NK-92 treated with Interleukin-12 subunit alpha and Interleukin-12 subunit beta, amount 100 ng/mL, for 24 hours (cell line): ENCODE measurements around the gene CAMKMT.

Experiments used
- DNase-seq: peaks from one replicate; lab custom pipeline; 2025; lab: John Stamatoyannopoulos, UW

Gene CAMKMT

DNA sequence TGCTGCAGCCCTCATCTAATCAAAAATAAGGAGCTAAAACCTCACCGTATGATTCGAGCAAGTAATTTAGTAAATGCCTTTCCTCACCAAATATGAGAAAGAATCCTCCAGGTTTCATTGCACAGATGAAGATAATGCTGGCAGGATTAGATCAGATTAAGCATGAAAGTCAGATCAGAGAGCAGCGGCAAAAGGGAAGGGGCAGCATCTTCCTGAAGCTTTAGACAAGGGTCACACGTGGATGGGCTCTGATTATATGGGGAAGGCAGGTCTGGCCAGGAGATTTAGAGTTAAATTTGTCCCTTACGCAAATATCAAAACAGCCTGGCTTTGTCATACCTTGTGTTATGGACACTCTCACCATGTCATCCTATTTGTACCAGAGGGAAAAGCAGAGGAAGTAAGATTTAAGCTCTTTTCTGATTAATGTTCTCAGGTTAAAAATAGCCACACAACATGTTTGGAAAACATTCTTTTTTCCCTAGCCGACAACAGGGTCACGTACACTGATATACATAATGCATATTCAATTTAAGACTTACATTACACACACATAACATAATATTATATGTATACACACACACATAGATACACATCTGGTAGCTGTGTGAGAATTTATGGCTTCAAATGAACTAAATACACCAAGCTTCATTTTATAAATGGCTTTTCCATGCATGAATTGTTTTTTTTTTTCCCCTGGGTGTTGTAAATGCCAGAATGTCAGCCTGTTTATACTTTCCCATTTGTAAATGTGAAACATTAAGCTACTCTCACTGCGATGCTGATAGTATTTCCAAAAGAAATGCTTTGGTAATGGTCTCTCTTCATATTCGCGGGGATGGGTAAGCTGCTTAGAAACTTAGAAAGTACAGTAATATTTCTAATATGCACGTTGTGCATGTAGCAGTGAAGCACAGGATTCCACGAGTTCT is 383.5 kb downstream of the CAMKMT start:
- DNase-seq, result no peak

DNA sequence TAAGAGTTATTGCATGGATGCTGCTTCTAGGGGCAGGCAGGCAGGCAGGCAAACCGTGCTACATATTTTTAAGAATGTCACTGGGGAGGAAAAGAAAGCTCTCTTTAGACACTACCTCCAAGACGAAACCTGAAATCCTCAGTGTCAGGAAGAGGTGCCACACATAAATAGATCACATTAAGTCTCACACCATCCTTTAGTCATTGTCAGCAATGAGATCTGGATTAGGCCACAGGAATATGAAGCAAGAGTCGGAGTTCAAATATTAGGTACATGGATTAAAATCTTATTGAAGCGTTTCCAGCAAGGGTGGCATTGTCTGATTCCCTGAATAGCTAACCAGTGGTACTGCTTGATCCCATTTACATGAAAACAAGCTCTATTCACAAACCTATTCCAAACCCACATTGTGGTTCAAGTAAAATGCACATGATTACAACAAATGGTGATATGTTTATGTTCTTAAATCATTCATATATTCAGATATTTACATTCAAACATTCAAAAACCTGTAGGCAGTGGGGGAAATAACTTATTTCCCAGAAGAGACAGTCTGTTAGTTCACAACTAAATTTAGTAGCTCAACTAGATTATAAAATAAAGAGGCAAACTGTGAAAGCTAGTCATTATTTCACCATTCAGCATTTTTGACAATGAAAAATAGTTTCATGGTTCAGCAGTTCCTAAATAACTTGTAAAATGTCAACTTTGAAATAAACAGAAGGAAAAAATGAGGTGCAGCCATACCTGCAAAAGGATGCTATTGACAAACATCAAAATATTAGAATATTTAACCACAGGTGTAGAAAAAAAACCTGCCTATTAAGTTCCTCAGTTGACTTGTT is 384.4 kb downstream of the CAMKMT start:
- no peak for DNase-seq

DNA sequence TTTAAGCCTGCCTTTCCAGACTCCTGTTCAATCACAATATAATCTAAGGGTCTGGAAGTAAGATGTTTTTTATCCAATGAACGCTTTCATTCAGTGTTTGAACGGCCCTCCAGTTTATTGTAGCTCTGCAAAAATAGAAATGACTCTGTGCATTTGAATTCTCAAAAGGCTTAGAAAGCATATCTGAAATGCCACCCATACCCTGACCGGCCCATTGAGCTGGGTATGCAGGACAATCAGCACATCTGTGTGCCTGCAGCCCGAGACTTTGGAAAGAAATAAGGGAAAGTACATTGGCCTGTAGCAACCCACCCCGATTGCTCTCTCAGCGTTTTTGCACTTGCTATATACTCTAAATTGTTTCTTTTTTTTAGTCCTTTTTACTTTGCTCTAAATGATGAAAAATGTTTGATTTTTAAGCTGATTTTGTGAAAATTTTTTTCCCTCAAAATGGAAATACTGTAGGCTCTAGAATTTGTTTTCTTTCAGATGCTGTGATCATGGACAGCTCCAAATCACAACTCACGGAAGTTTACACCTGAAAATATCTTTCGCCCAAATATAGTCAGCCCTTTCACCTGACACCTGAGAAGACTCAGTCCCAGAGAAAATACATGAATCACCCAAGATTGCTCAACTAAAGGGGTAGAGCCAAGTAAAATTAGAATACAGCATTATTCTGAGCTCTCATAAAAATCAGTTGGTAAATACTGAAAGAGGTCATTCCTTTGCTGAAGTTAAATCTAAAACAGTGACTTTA is 385.3 kb downstream of the CAMKMT start:
- DNase-seq, result no peak

DNA sequence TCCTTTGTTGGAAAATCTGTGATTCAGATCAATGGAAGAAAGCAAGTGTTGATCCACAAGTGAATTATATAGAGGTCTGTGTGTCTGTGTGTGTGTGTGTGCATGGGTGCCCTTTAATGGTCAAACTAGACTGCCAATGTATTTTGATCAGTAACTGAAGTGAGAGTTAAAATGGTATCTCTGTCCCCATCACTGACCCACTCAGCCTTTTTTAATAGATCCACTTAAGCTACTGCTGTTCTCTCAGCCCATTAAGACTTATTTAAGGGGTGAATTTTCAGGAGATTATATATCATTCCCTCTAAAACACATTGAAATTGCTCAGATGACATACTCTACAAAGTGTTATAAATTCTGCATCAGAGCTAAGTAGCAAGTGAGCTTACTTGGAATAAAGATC is 386.0 kb downstream of the CAMKMT start:
- no peak for DNase-seq

DNA sequence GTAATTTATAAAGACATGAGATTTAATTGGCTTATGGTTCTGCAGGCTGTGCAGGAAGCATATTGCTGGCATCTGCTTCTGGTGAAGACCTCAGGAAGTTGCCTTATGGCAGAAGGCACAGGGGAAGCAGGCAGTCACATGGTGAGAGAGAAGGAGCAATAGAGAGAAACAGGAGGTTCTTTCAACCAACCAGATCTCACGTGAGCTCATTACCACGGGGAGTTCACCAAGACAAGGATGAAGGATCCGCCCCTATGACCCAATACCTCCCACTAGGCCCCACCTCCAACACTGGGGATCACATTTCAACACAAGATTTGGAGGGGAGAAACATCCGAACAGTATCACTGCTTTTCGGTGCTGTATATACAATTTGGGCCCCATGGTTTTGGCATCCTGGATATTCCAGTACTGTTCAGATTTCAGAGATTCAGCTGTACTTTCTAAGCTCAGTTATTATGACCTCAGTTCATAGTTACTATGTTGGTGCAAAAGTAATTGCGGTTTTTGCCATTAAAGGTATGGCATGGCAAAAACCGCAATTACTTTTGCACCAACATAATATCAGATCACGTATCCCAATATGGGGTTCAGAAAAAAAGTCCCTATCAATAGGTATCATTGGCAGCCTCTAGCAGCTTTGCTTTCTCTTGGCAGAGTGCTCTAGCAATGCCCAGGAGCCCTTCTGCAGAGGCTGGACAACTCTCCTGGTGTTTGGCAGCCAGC is 390.2 kb downstream of the CAMKMT start:
- DNase-seq, result no peak

DNA sequence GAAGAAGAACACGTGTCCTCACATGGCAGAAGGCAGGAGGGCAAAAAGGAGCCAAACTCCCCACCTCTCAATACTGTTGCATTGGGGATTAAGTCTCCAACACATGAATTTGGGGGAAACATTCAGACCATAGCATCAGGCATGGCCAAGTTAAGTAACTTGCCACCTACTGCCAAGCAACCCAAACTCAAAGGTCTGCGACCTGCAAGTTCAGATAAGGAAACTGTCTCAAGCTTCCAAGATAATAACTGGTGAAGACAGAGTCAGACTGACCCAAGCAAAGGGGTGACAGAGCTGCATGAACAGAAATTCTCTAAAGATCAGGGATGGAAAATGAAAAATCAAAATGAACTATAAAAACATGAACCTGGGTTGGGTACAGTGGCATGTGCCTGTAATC is 391.0 kb downstream of the CAMKMT start:
- DNase-seq, result no peak

DNA sequence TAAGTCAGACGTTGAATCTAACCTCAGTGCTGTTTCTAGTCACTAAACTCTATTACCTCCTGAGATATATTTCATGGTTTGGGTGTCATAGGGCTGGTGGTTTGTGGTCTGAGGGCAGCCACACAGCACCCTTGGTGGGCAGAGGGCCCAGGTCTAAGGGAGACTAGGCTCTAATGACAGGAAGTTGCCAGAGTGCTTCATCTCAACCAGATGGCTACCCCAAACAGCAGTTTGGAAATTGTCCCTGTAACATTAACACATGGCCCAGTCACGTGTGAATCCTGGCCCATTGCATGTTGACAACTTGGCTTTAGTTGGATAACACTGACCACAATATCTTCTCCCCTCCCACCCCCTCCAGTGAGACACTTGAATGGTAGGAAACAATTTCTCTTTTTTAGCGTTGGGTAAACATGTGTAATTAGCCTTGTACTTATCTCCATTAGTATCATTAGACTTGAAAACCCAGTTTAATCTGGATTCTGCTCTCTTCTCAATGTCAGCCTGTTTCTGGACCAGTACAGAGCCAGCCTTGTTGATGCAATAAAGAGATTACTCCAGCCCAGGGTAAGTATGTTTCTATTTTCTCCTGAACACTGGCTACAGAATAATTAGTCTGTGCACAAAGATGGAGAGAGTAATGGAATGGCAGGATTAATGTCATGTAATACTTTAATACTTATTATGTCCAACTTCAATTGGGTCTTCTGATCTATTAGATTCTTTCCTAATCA is 392.0 kb downstream of the CAMKMT start:
- peak; percentile 61 for DNase-seq

DNA sequence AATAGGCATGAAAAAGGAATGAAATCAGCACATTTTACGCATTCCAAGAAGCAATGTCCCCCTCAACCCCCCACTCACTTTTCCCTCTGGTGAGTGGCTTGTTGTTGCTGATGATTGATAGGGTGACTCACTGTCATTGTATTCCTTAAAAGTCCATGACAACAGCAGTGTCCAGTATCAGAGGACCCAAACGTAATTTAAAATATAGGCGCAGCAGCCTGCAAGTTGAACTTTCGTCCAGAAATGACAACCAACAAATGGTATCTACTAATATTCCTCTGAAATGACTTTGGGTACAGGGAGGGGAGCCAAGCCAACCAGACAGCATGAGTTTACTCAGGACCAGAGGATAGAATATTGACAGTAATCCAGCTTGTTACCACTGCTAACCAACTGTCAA is 396.8 kb downstream of the CAMKMT start:
- DNase-seq, result no peak

DNA sequence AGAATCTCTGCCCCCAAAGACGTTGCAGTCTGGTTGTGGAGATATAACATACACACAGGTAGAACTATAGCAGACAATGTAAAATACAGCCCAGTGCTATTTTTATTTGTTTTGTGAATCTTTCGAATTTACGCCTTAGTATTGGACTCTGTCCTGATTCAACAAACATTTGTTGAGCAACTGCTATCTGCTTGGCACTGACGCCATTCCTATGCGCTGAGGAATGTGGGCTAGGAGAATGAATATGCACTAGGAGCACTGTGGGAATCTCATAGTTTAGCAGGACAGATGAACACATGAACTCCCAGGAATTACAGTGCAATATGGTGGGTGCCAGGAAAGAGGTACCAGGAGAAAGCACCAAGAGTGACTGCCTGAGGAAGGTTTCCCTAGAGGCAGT is 398.1 kb downstream of the CAMKMT start:
- no peak for DNase-seq

DNA sequence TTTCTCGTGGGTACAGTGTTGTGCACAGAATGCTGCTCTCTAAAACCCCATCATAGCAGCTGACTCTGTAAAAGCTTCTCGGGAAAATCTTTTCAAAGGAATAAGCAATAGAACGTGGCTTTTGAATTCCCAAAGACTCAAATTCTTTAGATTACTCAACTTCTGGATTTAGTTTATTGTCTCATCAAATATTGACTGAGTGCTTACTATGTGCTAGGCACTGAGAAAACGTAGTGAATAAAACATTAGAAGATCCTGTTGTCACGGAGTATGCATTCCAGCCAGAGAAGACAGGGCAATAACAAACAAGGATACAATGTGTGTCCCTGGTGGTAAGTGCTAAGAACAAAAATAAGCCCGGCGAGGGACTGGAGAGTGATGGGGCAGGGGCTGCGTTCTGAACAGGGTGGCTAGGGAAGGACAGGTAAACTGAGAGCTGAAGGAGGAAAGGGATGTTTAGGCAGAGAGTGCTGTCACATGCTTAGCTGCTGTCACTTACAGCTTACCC is 401.6 kb downstream of the CAMKMT start:
- no peak for DNase-seq

DNA sequence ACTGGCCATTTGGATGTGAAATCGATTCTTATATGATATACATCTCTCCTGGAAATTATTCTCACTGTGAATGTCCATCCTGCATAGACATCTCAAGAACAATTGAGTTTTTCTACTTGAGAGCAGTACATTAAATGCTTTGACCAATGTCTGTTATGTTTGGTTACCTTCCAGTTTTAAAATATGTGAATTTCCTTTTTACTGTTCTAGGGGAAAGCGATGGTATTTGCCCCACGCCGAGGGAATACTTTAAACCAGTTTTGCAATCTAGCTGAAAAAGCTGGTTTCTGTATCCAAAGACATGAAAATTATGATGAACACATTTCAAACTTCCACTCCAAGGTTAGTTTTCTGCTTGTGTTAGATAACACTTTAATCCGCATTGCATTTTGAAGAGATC is 404.5 kb downstream of the CAMKMT start:
- no peak for DNase-seq

DNA sequence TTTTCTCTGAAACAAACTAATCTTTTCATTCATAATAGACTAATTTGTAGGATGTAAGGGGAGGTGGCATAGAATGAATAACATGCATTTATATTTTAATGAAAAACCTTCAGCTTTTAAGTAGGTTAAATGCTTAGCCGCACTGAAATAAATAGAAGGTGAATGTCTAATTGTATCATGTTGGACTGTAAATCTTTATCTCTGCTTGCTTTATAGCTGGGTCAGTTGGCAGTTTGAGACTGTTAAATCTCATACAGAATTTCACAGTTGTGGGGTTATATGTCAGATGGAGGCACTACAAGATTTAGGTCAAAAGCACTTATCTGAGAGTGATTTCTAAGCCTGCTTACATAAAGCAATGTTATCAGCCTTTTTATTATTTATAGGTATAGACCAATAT is 405.0 kb downstream of the CAMKMT start:
- no peak for DNase-seq

DNA sequence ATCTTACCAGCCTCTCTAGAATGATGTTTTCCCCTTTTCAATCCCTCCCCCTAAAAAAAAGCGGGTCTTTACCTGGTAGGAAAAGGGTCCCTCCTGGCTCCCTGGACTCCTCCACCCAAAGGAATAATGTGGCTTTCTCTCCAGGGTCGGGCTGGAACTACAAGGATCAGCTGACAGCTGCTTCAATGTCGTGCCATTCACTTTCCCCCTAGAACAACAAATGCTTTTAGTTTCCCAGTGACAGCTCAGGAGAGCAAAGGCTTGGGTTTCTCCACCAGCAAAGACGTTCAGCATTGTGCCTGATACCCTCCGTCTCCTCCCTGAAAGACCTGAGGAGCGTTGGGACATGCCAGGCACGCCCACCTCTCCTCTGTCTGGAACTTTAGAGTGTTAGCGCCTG is 405.9 kb downstream of the CAMKMT start:
- DNase-seq, result no peak

DNA sequence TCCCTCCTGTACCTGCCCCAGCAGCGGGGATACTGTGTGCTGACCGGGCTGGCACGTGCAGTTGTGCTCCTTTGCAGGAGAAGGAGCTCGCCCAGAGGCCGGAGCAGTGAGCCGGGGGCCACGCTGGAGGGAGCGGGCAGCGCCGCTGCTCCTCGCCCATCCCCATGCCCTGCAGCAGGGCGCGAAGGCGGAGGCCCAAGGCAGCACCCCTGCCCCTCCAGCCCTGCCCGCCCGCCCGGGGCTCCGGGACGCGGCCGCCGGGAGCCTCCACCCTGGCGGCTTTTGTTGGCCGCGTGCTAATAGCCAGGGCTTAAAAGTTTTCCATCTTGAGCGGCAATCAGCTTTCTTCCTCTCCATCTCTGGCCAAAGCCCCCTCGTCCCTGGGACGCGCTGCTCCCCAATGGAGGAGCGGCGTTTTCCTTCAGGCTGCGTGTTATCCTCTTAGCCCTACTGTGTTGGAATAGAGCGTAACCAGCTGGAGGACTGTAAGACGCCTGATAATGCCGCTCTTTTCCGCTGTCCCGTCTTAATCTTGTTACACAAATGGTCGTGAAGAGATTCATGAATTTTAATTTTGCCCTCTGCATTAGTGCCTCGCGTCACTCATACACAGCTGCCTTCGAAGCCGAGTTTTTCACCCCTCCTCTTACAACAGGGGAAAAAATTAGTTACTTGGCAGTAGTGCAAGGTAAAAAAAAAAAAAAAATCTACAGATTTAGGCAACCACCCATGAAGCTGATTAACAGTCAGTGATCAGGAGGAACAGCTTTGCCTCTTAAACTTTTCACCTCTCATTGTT is 406.9 kb downstream of the CAMKMT start:
- DNase-seq, result no peak

DNA sequence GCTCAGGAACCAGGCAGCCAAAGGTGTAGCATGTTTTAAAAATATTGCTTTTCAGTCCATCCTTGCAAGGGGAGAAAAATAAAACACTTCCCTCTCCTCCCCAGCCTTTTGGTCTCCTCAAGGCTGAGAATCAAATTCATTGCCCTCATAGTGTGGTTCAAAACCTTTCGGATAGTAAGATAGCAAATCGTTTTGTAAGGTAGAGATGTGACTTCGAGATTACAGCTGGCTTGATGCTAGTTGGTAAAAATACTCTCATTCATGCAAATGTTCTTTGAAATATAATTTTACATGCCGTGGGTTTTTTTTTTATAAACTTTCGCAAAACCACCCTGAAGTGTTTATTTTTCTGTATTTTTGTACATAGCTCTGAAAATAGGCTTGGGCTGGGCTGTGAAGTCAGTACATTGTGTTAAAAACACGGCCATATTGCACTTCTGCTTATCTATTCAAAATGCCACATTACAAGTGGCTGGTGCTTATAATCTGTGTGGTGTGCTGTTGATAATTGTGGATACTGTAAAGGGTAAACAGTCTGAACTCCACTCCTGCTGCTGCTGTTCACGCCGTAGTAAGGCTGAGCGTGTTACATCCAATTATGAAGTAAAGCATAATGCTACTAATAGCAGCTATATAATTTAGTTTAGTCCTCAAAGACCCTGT is 407.7 kb downstream of the CAMKMT start:
- no peak for DNase-seq

DNA sequence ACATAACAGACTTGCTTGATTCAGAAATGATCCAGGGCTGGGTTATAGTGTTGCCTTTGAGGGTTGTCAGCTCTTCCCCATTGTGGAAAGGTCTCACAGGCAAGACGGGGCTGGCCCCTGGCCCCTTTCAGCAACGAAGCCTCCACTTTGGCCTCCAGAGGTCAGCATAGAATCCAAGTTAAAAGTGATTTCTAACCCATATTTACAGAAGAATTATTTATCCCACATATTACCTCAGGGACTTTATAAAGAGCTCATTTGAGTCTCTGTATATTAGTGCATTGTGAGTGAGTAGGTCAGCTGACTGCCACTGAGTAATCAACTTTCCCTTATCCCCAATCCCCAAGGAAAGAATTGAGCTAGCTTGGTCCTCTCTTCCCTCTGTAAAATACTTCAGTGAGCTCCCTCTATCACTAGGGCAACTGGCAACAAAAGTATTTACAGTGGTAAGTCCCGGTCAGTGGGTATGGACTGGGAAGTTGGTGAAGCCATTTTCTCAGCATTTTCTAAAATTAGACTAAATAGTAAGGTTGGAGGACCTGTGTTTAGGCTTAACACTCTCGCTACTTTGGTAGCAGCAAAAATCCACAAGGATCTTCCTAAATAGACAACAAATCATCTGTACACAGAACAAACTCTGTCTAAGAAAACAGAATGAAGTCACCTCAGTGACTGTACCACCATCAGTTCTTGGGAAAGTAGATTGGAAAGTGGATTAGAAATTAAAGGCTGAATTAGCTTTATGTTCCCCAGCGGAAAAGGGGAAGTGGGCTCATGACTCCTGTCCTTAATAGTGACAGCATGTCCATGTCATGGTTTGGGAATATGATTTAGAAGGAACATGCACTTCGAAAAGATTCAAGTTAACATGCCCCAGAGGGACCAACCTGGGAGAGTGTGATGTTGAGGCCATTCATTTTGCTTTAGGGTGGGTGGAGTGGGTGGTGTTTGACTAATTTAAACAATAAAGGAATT is 408.8 kb downstream of the CAMKMT start:
- DNase-seq, result no peak

DNA sequence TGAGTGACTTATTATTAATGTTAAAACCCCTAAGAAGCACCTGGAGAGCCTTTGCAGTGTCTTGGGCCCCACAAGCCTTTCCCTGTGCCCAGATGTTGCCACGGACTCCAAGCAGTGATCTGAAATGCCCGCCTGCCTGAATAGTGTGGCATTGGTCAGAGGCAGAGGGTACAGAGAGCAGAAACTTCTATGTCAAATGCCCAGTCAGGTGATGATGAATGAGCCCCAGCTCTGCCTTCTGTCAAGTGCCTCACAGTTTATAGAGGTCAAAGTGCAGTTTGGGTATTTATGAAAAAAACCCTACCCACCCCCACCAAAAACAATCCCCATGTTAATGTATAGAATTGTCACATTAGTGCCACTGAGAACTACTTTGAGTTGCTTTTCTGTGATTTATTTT is 409.8 kb downstream of the CAMKMT start:
- no peak for DNase-seq

DNA sequence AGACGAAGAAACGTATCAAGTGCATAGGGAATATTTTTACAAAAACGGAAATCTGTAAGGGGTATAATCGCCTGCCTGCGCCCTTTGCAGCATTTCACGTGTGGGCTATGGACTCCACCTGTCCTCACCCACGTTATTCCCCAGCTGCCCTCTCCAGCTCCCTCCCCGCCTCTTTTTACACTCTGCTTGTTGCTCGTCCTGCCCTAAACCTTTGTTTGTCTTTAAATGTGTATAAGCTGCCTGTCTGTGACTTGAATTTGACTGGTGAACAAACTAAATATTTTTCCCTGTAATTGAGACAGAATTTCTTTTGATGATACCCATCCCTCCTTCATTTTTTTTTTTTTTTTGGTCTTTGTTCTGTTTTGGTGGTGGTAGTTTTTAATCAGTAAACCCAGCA is 410.4 kb downstream of the CAMKMT start:
- DNase-seq, result no peak
